AG04449 (cell line): ENCODE data around the gene PLEKHG4B.

ENCODE experiments used
- CTCF ChIA-PET: fragments of 350-600 bp; formaldehyde crosslinking; extraction: SDS; loops from one replicate; lab custom pipeline; 2021; ENCODE audit warnings: antibody characterized with exemption; lab: Yijun Ruan, JAX
- POLR2A ChIA-PET: fragments of 400-600, 350-600 bp; formaldehyde crosslinking; extraction: SDS; loops from one replicate; lab custom pipeline; 2020; ENCODE audit warnings: antibody characterized with exemption, inconsistent platforms; lab: Yijun Ruan, JAX
- DNase-seq: peaks from one replicate; pipeline ENCODE4 v3.0.0-alpha.2; 2010; ENCODE audit warnings: low read depth, low spot score
- H3K4me3 ChIP-seq: 2 replicates; pipeline ENCODE4 v1.5.1; 2011; ENCODE audit warnings: low read depth, mild to moderate bottlenecking, control low read depth, low read length
- CTCF ChIP-seq: IDR thresholded peaks from one replicate; pipeline ENCODE4 v1.5.1; 2011; ENCODE audit warnings: mild to moderate bottlenecking, moderate library complexity, low read length, control low read depth, inconsistent platforms; ENCODE audit not compliant: insufficient read depth; ENCODE audit errors: missing control alignments

Gene PLEKHG4B

GRCh38 chr5:141761-142160 lies 49.8 kb downstream of the PLEKHG4B start:
- CTCF ChIA-PET: no interaction called here
- no peak for TF ChIP-seq CTCF
- DNase-seq: no peak
- no peak overlapping the region for H3K4me3 ChIP-seq
- POLR2A ChIA-PET: no interaction called here

GRCh38 chr5:142246-142810 lies 50.4 kb downstream of the PLEKHG4B start:
- POLR2A ChIA-PET: no interaction called here

GRCh38 chr5:143041-143440 lies 51.1 kb downstream of the PLEKHG4B start:
- no peak for DNase-seq
- no peak for TF ChIP-seq CTCF
- ChIA-PET POLR2A (no interaction called here), CTCF (no interaction called here)
- no peak overlapping the region for H3K4me3 ChIP-seq

More at GRCh38 chr5:142246-142810, 50.4 kb downstream of the PLEKHG4B start:
- no peak for TF ChIP-seq CTCF
- H3K4me3 ChIP-seq: no peak overlapping the region
- CTCF ChIA-PET: no interaction called here
- DNase-seq: no peak

- POLR2A ChIA-PET: no interaction called here
- no peak overlapping the region for H3K4me3 ChIP-seq
- TF ChIP-seq CTCF: no peak
- CTCF ChIA-PET: no interaction called here
- DNase-seq: no peak
These were observed 53.0 kb downstream of the PLEKHG4B start for GRCh38 chr5:144941-145340.

- ChIA-PET POLR2A (no interaction called here), CTCF (no interaction called here)
- no peak for DNase-seq
- TF ChIP-seq CTCF: no peak
- H3K4me3 ChIP-seq: no peak overlapping the region
These were observed 53.8 kb downstream of the PLEKHG4B start for GRCh38 chr5:145585-146323.

GRCh38 chr5:147751-148150 lies 55.8 kb downstream of the PLEKHG4B start:
- ChIA-PET CTCF (no interaction called here), POLR2A (no interaction called here)
- no peak for DNase-seq
- H3K4me3 ChIP-seq: no peak overlapping the region
- TF ChIP-seq CTCF: no peak
